GM12878 (cell line): Measurements from ENCODE around the gene MIF. TPM values are rescaled to one million over a fixed set of nuclear protein-coding genes. Genes with fewer than 3 reads are reported as not detected.

Experiments
- ATAC-seq: fragments of 200-7000 bp; cut with Tn5 transposase; 3 replicates; pipeline ENCODE4 v1.9.1; 2020; ENCODE audit warnings: mild to moderate bottlenecking, moderate library complexity
- BruUV-seq: library from RNA; stranded (reverse); fragments of 400-500 nt; replicated peaks from 2 replicates; lab custom pipeline; 2021; lab: Mats Ljungman, UMichigan
- CTCF ChIA-PET: fragments of 300-600 bp; sonication (Branson Sonifier 250); formaldehyde crosslinking; extraction: SDS; loops from one replicate; lab custom pipeline; 2021; ENCODE audit warnings: inconsistent platforms; lab: Yijun Ruan, JAX
- POLR2A ChIA-PET: fragments of 350-600 bp; formaldehyde crosslinking; extraction: SDS; loops from one replicate; lab custom pipeline; 2021; ENCODE audit warnings: inconsistent platforms; lab: Charles Lee
- RAD21 ChIA-PET: fragments of 300-600 bp; sonication (Branson Sonifier 250); formaldehyde crosslinking; loops from one replicate; lab custom pipeline; 2023; ENCODE audit warnings: antibody characterized with exemption; ENCODE audit not compliant: unreplicated experiment; lab: Charles Lee
- SMC1A ChIA-PET: fragments of 300-600 bp; sonication (Branson Sonifier 250); formaldehyde crosslinking; loops from one replicate; lab custom pipeline; 2023; ENCODE audit not compliant: unreplicated experiment, uncharacterized antibody; lab: Charles Lee
- DNase-seq: peaks from one replicate; pipeline ENCODE4 v3.0.0-alpha.2; 2011; ENCODE audit warnings: low read depth, low spot score
- FAIRE-seq: peaks from 3 replicates; lab custom pipeline; 2011; peaks lifted over from hg19 to GRCh38; lab: Jason Lieb, UNC
- H2AFZ ChIP-seq: 2 replicates; pipeline ENCODE4 v1.6.0; 2011; ENCODE audit warnings: low read depth, low read length, control low read depth; ENCODE audit not compliant: control insufficient read depth
- H3K27ac ChIP-seq: 2 replicates; pipeline ENCODE4 v1.5.1; 2011; ENCODE audit warnings: control low read depth; ENCODE audit not compliant: control insufficient read depth, insufficient read depth
- H3K27me3 ChIP-seq, 2 experiments: replicated peaks in 1 of 2; 2 replicates each; pipeline versions ENCODE4 v1.6.0 to v1.6.1; 2011; ENCODE audit warnings: low read length in 1 of 2; ENCODE audit not compliant: control insufficient read depth in 2 of 2, insufficient read depth in 2 of 2
- H3K36me3 ChIP-seq, 2 experiments: 2 replicates each; pipeline ENCODE4 v1.5.1; 2011; ENCODE audit warnings: low read length in 1 of 2; ENCODE audit not compliant: control insufficient read depth in 2 of 2, insufficient read depth in 2 of 2
- H3K4me1 ChIP-seq: 2 replicates; pipeline ENCODE4 v1.6.1; 2011; ENCODE audit warnings: mild to moderate bottlenecking, low read length, moderate library complexity, mixed read lengths; ENCODE audit not compliant: control insufficient read depth, insufficient read depth
- H3K4me2 ChIP-seq: 2 replicates; pipeline ENCODE4 v1.6.0; 2011; ENCODE audit warnings: control low read depth; ENCODE audit not compliant: control insufficient read depth, insufficient read depth
- H3K4me3 ChIP-seq: fragments of 200-600 bp; sonication (generic); 2 replicates; pipeline ENCODE4 v1.5.1; 2016
- H3K79me2 ChIP-seq: 2 replicates; pipeline ENCODE4 v1.6.0; 2011; ENCODE audit warnings: low read length; ENCODE audit not compliant: control insufficient read depth, insufficient read depth
- H3K9ac ChIP-seq: 2 replicates; pipeline ENCODE4 v1.8.0; 2011; ENCODE audit warnings: low read length, control low read depth, mixed read lengths; ENCODE audit not compliant: control insufficient read depth, insufficient read depth
- H3K9me3 ChIP-seq: replicated peaks from 3 replicates; pipeline ENCODE4 v1.5.1; 2011; ENCODE audit warnings: mild to moderate bottlenecking, low read length; ENCODE audit not compliant: control insufficient read depth, insufficient read depth
- H4K20me1 ChIP-seq: 2 replicates; pipeline ENCODE4 v1.6.0; 2011; ENCODE audit not compliant: control insufficient read depth, insufficient read depth
- BCL11A ChIP-seq: IDR thresholded peaks from 2 replicates; pipeline ENCODE4 v1.6.1; 2011; ENCODE audit warnings: low read depth, low read length
- NR2F1 ChIP-seq: fragments of 450-650 bp; conservative IDR thresholded peaks from 2 replicates; pipeline ENCODE4 v1.6.1; 2017; ENCODE audit warnings: mild to moderate bottlenecking
- PAX8 ChIP-seq: fragments of 450-650 bp; IDR thresholded peaks from 2 replicates; pipeline ENCODE4 v1.6.1; 2017; ENCODE audit warnings: mild to moderate bottlenecking, moderate library complexity
- PML ChIP-seq: IDR thresholded peaks from 2 replicates; pipeline ENCODE4 v1.6.1; 2012; ENCODE audit warnings: low read length, inconsistent platforms
- RFX5 ChIP-seq: IDR thresholded peaks from 2 replicates; pipeline ENCODE4 v1.6.1; 2011; ENCODE audit warnings: low read depth, low read length, improper control_type of control experiment
- RUNX3 ChIP-seq: IDR thresholded peaks from 2 replicates; pipeline ENCODE4 v1.6.1; 2012; ENCODE audit warnings: low read length, inconsistent platforms
- SIN3A ChIP-seq: IDR thresholded peaks from 2 replicates; pipeline ENCODE4 v1.6.1; 2012; ENCODE audit warnings: low read depth, low read length, improper control_type of control experiment
- SMC3 ChIP-seq: IDR thresholded peaks from 2 replicates; pipeline ENCODE4 v1.6.1; 2011; ENCODE audit warnings: low read length, improper control_type of control experiment, borderline replicate concordance
- SREBF2 ChIP-seq: IDR thresholded peaks from 2 replicates; pipeline ENCODE4 v1.6.1; 2012; ENCODE audit warnings: mild to moderate bottlenecking, low read length
- TBL1XR1 ChIP-seq: IDR thresholded peaks from 2 replicates; pipeline ENCODE4 v1.6.1; 2012; ENCODE audit warnings: low read depth, low read length, improper control_type of control experiment
- YBX1 ChIP-seq: fragments of 450-650 bp; IDR thresholded peaks from 2 replicates; pipeline ENCODE4 v1.6.1; 2016; ENCODE audit warnings: antibody characterized with exemption
- WGBS: methylation state at CpG from one replicate; pipeline ENCODE4 v1.1.6; 2016; ENCODE audit warnings: low lambda C conversion rate; ENCODE audit not compliant: insufficient replicate concordance, insufficient coverage; ENCODE audit errors: missing lambda C conversion rate; 5-methylcytosine and 5-hydroxymethylcytosine counted together
- in situ Hi-C: fragments of 300-500 bp; cut with MboI; formaldehyde crosslinking; loops from 9 replicates; pipeline ENCODE4 v1.14.3; 2018; ENCODE audit warnings: mixed read lengths
- intact Hi-C: fragments of 100-400 bp; cut with micrococcal nuclease; formaldehyde crosslinking; loops from one replicate; pipeline ENCODE4 v1.14.2; 2022; ENCODE audit not compliant: unreplicated experiment
- polyA plus RNA-seq, 11 experiments: library from polyadenylated mRNA; depleted of rRNA in 4 of 11; unstranded in 6 of 11; stranded (reverse) in 5 of 11; fragments of >200 nt; fragmentation: Nextera tagmentation in 4 of 11; fragmentation: Illumina TruSeq in 1 of 11; extraction: Ambion mirVana in 4 of 11; extraction: Trizol in 1 of 11; gene quantifications; 1 replicate in 1 of 11; 2 replicates in 10 of 11; pipeline versions ENCODE4 v1.2.1 to v1.2.3, GENCODE V29; 2011 to 2016; ENCODE audit warnings: inconsistent platforms in 2 of 11, missing spikeins in 2 of 11, low read depth in 1 of 11
- total RNA-seq, 4 experiments: library from RNA; depleted of rRNA in 3 of 4; stranded (reverse); fragments of >200 nt in 3 of 4; fragmentation: Illumina TruSeq in 1 of 4; extraction: Trizol in 1 of 4; gene quantifications; 2 replicates each; pipeline versions ENCODE4 v1.2.1 to v1.2.3, GENCODE V29; 2013 to 2021

MIF gene
- total and polyA plus RNA-seq, 10 of the 15 experiments (the other 5 are each of a cell fraction or from before 2014, with no cell fraction given) = 37.7 to 2,972 (median 766) TPM

GRCh38 chr22:23892130-23892529, 2.1 kb upstream of the MIF start:
- SMC1A ChIA-PET = no interaction called here
- DNase-seq (no peak), ATAC-seq (no peak), FAIRE-seq (no peak)
- Histone ChIP-seq H4K20me1 (no peaks in the 10 kb centered on the region), H3K79me2 (peaks cover 33% of the 10 kb centered on the region), H2AFZ (no peak overlapping the region), H3K9me3 (no peaks in the 10 kb centered on the region), H3K4me2 (no peak overlapping the region), H3K4me3 (no peak overlapping the region), H3K27me3 (no peaks in the 10 kb centered on the region), H3K36me3 (peaks cover 11 to 15% of the 10 kb centered on the region in 2 experiments), H3K27ac (no peak overlapping the region), H3K4me1 (peaks cover 12% of the 10 kb centered on the region), H3K9ac (no peak overlapping the region)
- CTCF ChIA-PET = interaction anchor here (3.3 kb wide), 1 partner anchor 34 kb away, joined by 45 read pairs; the partner anchor contains the start of gene SLC2A11
- intact Hi-C loops (no loop called here), in situ Hi-C loops (no loop called here)
- POLR2A ChIA-PET = interaction anchor here (1.2 kb wide), 1 partner anchor 22 kb away, joined by 3 read pairs; no protein-coding TSS in a partner anchor
- BruUV-seq = no TSS peak
- WGBS = 100% methylated on average over 2 of the region's 2 CpGs
- RAD21 ChIA-PET = interaction anchor here (3.2 kb wide), 1 partner anchor 34 kb away, joined by 30 read pairs; the partner anchor contains the start of gene SLC2A11
- no peak for TF ChIP-seq RUNX3
- TF ChIP-seq YBX1 = no peak
- TF ChIP-seq NR2F1 = no peak
- no peak for TF ChIP-seq PAX8
- TF ChIP-seq PML = no peak
- no peak for TF ChIP-seq RFX5
- no peak for TF ChIP-seq SIN3A
- no peak for TF ChIP-seq BCL11A
- no peak for TF ChIP-seq TBL1XR1
- TF ChIP-seq SMC3 = no peak
- no peak for TF ChIP-seq SREBF2
